Neural progenitor cell (in vitro differentiated cells): ENCODE data around the gene SF3B2.

Source experiments
- CTCF ChIP-seq: fragments of 200-600 bp; sonication (generic); IDR thresholded peaks from 2 replicates; pipeline ENCODE4 v1.5.1; 2017; ENCODE audit warnings: antibody characterized with exemption, mild to moderate bottlenecking
- EZH2 ChIP-seq: fragments of 200-600 bp; sonication (generic); IDR thresholded peaks from 2 replicates; pipeline ENCODE4 v1.6.1; 2017; ENCODE audit warnings: antibody characterized with exemption, mild to moderate bottlenecking, moderate library complexity

DNA sequence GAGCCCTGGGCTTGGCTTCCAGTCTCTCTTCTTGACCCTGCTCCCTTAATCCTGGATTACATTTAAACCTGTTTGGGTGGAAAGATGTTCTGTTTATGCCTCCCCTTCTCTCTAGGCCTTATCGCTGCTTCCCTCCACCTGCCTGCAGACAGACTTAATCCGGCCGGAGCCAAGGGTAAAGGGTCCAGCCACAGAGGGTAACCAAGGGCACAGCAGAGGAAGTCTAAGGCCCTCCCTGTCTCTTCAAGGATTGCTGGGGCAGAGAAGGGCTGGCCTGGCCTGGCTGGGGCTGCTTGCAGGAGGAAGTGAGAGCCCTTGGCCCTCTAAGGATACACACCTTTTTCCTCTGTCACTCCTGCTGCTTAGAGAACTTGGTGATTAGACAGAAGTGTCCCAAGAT lies 5.3 kb upstream of the SF3B2 start:
- TF ChIP-seq CTCF (no peak), EZH2 (no peak)
